GM18909 (cell line): ENCODE results near the gene KRT5.
"Not testable (repeated sequence)": the region's sequence is repeated elsewhere in the genome, so short reads cannot be mapped to it uniquely, and the experiment has no call there.

Experiments
- ATAC-seq: cut with Tn5 transposase; IDR thresholded peaks from one replicate; pipeline ENCODE4 v1.9.1; 2021; ENCODE audit warnings: mild to moderate bottlenecking; ENCODE audit not compliant: unreplicated experiment, poor library complexity

KRT5 gene

GRCh38 chr12:52498946-52499345, 21.2 kb downstream of the KRT5 start:
- ATAC-seq: no peak

- ATAC-seq: no peak
Observed at GRCh38 chr12:52497975-52498374, 22.2 kb downstream of the KRT5 start.

GRCh38 chr12:52496590-52497071, 23.6 kb downstream of the KRT5 start:
- ATAC-seq: no peak

- no peak for ATAC-seq
Observed at GRCh38 chr12:52496054-52496453, 24.1 kb downstream of the KRT5 start.

GRCh38 chr12:52495389-52495788, 24.8 kb downstream of the KRT5 start:
- ATAC-seq: no peak

- no peak for ATAC-seq
Observed at GRCh38 chr12:52494518-52494917, 25.7 kb downstream of the KRT5 start.

- no peak for ATAC-seq
Observed at GRCh38 chr12:52494100-52494499, 26.1 kb downstream of the KRT5 start.

- ATAC-seq: no peak
Observed at GRCh38 chr12:52493172-52493571, 27.0 kb downstream of the KRT5 start, which contains the start of gene KRT6A. TSS of gene KRT6A (minus strand) at chr12:52493257. CDS start at chr12:52493188, 69 bp downstream.

GRCh38 chr12:52492405-52492804, 27.8 kb downstream of the KRT5 start:
- ATAC-seq: not testable (repeated sequence)

GRCh38 chr12:52491495-52491894, 28.7 kb downstream of the KRT5 start:
- ATAC-seq: not testable (repeated sequence)

- no peak for ATAC-seq
Observed at GRCh38 chr12:52488736-52489135, 31.5 kb downstream of the KRT5 start.

- not testable (repeated sequence) for ATAC-seq
Observed at GRCh38 chr12:52487744-52488443, 32.3 kb downstream of the KRT5 start.

GRCh38 chr12:52487211-52487610, 33.0 kb downstream of the KRT5 start:
- ATAC-seq: no peak

GRCh38 chr12:52486166-52487105, 33.8 kb downstream of the KRT5 start:
- no peak for ATAC-seq

- no peak for ATAC-seq
Observed at GRCh38 chr12:52480073-52480472, 40.1 kb downstream of the KRT5 start.

GRCh38 chr12:52477651-52478050, 42.5 kb downstream of the KRT5 start:
- ATAC-seq: no peak

- no peak for ATAC-seq
Observed at GRCh38 chr12:52474212-52474611, 46.0 kb downstream of the KRT5 start.

- ATAC-seq: no peak
Observed at GRCh38 chr12:52473768-52474167, 46.4 kb downstream of the KRT5 start, which contains the start of gene KRT6C. TSS of gene KRT6C (minus strand) at chr12:52473805. CDS start at chr12:52473737, 68 bp downstream.

GRCh38 chr12:52469853-52470252, 50.3 kb downstream of the KRT5 start:
- ATAC-seq: no peak

GRCh38 chr12:52464897-52465296, 55.3 kb downstream of the KRT5 start:
- no peak for ATAC-seq
